NCI-H2171 treated with DMSO at 0.1 percent for 48 hours (cell line): ENCODE data around the gene PPIL6.
A peak's percentile ranks its signal among the peaks of the same experiment; 100 is the strongest.

Experiments used
- DNase-seq: peaks from one replicate; lab custom pipeline; 2025; lab: John Stamatoyannopoulos, UW

PPIL6 gene

GRCh38 chr6:109362102-109362884 is 78.1 kb downstream of the PPIL6 start:
- no peak for DNase-seq

GRCh38 chr6:109360791-109361190 is 79.6 kb downstream of the PPIL6 start:
- DNase-seq, result peak; percentile 37

- DNase-seq, result no peak
Observed at GRCh38 chr6:109360281-109360680, 80.1 kb downstream of the PPIL6 start.

- DNase-seq, result no peak
Observed at GRCh38 chr6:109359248-109359647, 81.2 kb downstream of the PPIL6 start.

- DNase-seq, result peak; percentile 9
Observed at GRCh38 chr6:109358204-109358603, 82.2 kb downstream of the PPIL6 start.

GRCh38 chr6:109356237-109356636 is 84.2 kb downstream of the PPIL6 start:
- no peak for DNase-seq

GRCh38 chr6:109351231-109352130 is 88.9 kb downstream of the PPIL6 start:
- no peak for DNase-seq

GRCh38 chr6:109349419-109349987 is 90.9 kb downstream of the PPIL6 start:
- DNase-seq, result peak; percentile 3

GRCh38 chr6:109348226-109348625 is 92.2 kb downstream of the PPIL6 start:
- no peak for DNase-seq

GRCh38 chr6:109347779-109348178 is 92.6 kb downstream of the PPIL6 start:
- no peak for DNase-seq

- no peak for DNase-seq
Observed at GRCh38 chr6:109345986-109346385, 94.4 kb downstream of the PPIL6 start.

GRCh38 chr6:109344226-109344625 is 96.2 kb downstream of the PPIL6 start:
- no peak for DNase-seq

GRCh38 chr6:109343518-109343917 is 96.9 kb downstream of the PPIL6 start:
- DNase-seq, result no peak

- no peak for DNase-seq
Observed at GRCh38 chr6:109342911-109343310, 97.5 kb downstream of the PPIL6 start.

GRCh38 chr6:109342506-109342905 is 97.9 kb downstream of the PPIL6 start:
- no peak for DNase-seq

GRCh38 chr6:109340811-109341210 is 99.6 kb downstream of the PPIL6 start:
- no peak for DNase-seq
